K562 (cell line): ENCODE data around the gene PHKB. TPM values are rescaled to one million over a fixed set of nuclear protein-coding genes. Genes with fewer than 3 reads are reported as not detected.

Experiments
- CBX5 ChIP-seq: IDR thresholded peaks from 2 replicates; pipeline ENCODE4 v1.6.1; 2014; ENCODE audit warnings: low read depth, borderline replicate concordance
- DNMT1 ChIP-seq: fragments of 450-650 bp; IDR thresholded peaks from 2 replicates; pipeline ENCODE4 v1.6.1; 2016; ENCODE audit warnings: antibody characterized with exemption, mild to moderate bottlenecking
- E2F1 ChIP-seq: sonication (generic); formaldehyde crosslinking; IDR thresholded peaks from 2 replicates; pipeline ENCODE4 v1.8.1; 2023; ENCODE audit warnings: mild to moderate bottlenecking, missing genetic modification reagents, moderate library complexity
- E2F6 ChIP-seq, 2 experiments: IDR thresholded peaks; 2 replicates each; pipeline ENCODE4 v1.6.1; 2011; ENCODE audit warnings: borderline replicate concordance in 1 of 2, control low read depth in 1 of 2, low read depth in 1 of 2, low read length in 1 of 2, mild to moderate bottlenecking in 1 of 2, mixed read lengths in 1 of 2, moderate library complexity in 1 of 2; ENCODE audit not compliant: insufficient read depth in 1 of 2, insufficient read length in 1 of 2, poor library complexity in 1 of 2, severe bottlenecking in 1 of 2; ENCODE audit errors: extremely low read depth in 1 of 2
- HDAC2 ChIP-seq: fragments of 450-650 bp; IDR thresholded peaks from 2 replicates; pipeline ENCODE4 v1.6.1; 2016; ENCODE audit warnings: mild to moderate bottlenecking
- JUNB ChIP-seq: fragments of 450-650 bp; formaldehyde crosslinking; conservative IDR thresholded peaks from 2 replicates; pipeline ENCODE4 v1.4.0; 2020; ENCODE audit warnings: mild to moderate bottlenecking
- MAZ ChIP-seq, 2 experiments: fragments of 450-650 bp in 1 of 2; sonication (generic) in 1 of 2; formaldehyde crosslinking; IDR thresholded peaks in 1 of 2; conservative IDR thresholded peaks in 1 of 2; 2 replicates each; pipeline versions ENCODE4 v1.4.0 to v1.5.0; 2020; ENCODE audit warnings: mild to moderate bottlenecking in 1 of 2, missing genetic modification reagents in 1 of 2
- NFRKB ChIP-seq: fragments of 450-650 bp; IDR thresholded peaks from 2 replicates; pipeline ENCODE4 v1.6.1; 2016; ENCODE audit warnings: low read depth
- NR0B1 ChIP-seq: fragments of 450-650 bp; IDR thresholded peaks from one replicate; pipeline ENCODE4 v1.6.1; 2018; ENCODE audit warnings: mild to moderate bottlenecking, moderate library complexity; ENCODE audit not compliant: partially characterized antibody
- PHTF2 ChIP-seq: fragments of 250-450 bp; sonication (Bioruptor Pico); IDR thresholded peaks from 2 replicates; pipeline ENCODE4 v1.5.0; 2021; ENCODE audit warnings: mild to moderate bottlenecking
- POLR2G ChIP-seq: fragments of 200-400 bp; formaldehyde crosslinking; IDR thresholded peaks from 2 replicates; pipeline ENCODE4 v1.6.1; 2017; ENCODE audit warnings: low read depth, mild to moderate bottlenecking, antibody characterized with exemption, low read length, moderate library complexity
- TCF15 ChIP-seq: fragments of 250-450 bp; sonication (Bioruptor Pico); IDR thresholded peaks from 2 replicates; pipeline ENCODE4 v1.8.0; 2022; ENCODE audit warnings: moderate library complexity, mild to moderate bottlenecking, inconsistent platforms
- ZBTB11 ChIP-seq, 3 experiments: fragments of 200-800 bp in 1 of 3; fragments of 250-450 bp in 1 of 3; fragments of 450-650 bp in 1 of 3; sonication (Bioruptor Pico) in 1 of 3; sonication (Bioruptor generic) in 1 of 3; formaldehyde crosslinking in 1 of 3; IDR thresholded peaks; 2 replicates each; pipeline versions ENCODE4 v1.6.1 to v1.8.0; 2016 to 2022; ENCODE audit warnings: mild to moderate bottlenecking in 2 of 3, missing genetic modification characterization in 2 of 3, missing compliant biosample characterization in 1 of 3, moderate library complexity in 1 of 3
- ZFPM2 ChIP-seq: fragments of 250-450 bp; sonication (Bioruptor Pico); IDR thresholded peaks from 2 replicates; pipeline ENCODE4 v1.5.1; 2022; ENCODE audit warnings: mild to moderate bottlenecking
- ZNF12 ChIP-seq: sonication (generic); formaldehyde crosslinking; IDR thresholded peaks from 2 replicates; pipeline ENCODE4 v1.4.0; 2020; ENCODE audit warnings: mild to moderate bottlenecking, missing genetic modification reagents
- ZNF41 ChIP-seq: fragments of 250-450 bp; sonication (Bioruptor Pico); conservative IDR thresholded peaks from 2 replicates; pipeline ENCODE4 v1.4.0; 2020; ENCODE audit warnings: mild to moderate bottlenecking
- ZNF431 ChIP-seq: sonication (generic); formaldehyde crosslinking; IDR thresholded peaks from 2 replicates; pipeline ENCODE4 v1.8.0; 2022; ENCODE audit warnings: mild to moderate bottlenecking, missing genetic modification reagents
- ZNF511 ChIP-seq: sonication (generic); formaldehyde crosslinking; IDR thresholded peaks from 2 replicates; pipeline ENCODE4 v1.8.0; 2022; ENCODE audit warnings: mild to moderate bottlenecking, missing genetic modification reagents
- polyA plus RNA-seq, 8 experiments: library from polyadenylated mRNA; depleted of rRNA in 4 of 8; stranded (reverse) in 5 of 8; unstranded in 3 of 8; fragments of >200 nt; fragmentation: Nextera tagmentation in 2 of 8; fragmentation: Illumina TruSeq in 1 of 8; extraction: Ambion mirVana in 2 of 8; extraction: Trizol in 1 of 8; gene quantifications; 2 replicates each; pipeline versions ENCODE4 v1.2.1 to v1.2.3, GENCODE V29; 2011 to 2014; ENCODE audit warnings: inconsistent platforms in 1 of 8, missing spikeins in 1 of 8
- total RNA-seq, 7 experiments: library from RNA; depleted of rRNA in 6 of 7; stranded (reverse); fragments of >200 nt in 6 of 7; fragmentation: Illumina TruSeq in 2 of 7; extraction: Trizol in 2 of 7; gene quantifications; 2 replicates each; pipeline versions ENCODE4 v1.2.1 to v1.2.3, GENCODE V29; 2011 to 2021; ENCODE audit warnings: low replicate concordance in 1 of 7

Gene PHKB
- total and polyA plus RNA-seq, 9 of the 15 experiments (the other 6 are each of a cell fraction or from before 2014, with no cell fraction given), result 24.7 to 92.3 (median 67.0) TPM

GRCh38 chr16:47460711-47461597, at the start of gene PHKB, which contains the start of gene ITFG1 (continued):
- TF ChIP-seq E2F6 (IDR thresholded peaks at IDR 0.05; ENCODE audit: borderline replicate concordance in 1 of 2, extremely low read depth in 1 of 2, insufficient read depth in 1 of 2, insufficient read length in 1 of 2, low read depth in 1 of 2, low read length in 1 of 2, poor library complexity in 1 of 2, severe bottlenecking in 1 of 2) (peak in 1 of 2 experiments; percentile 75), ZNF431 (no peak), NFRKB (peak; percentile 64; the same call in 1 of the 2 replicates), TCF15 (CRISPR knock-in tag) (no peak), MAZ (CRISPR knock-in tag; conservative IDR thresholded peaks at IDR 0.05 in 1 of 2, IDR thresholded peaks at IDR 0.05 in 1 of 2) (peak; percentile 94 to 96), E2F1 (CRISPR knock-in tag) (no peak), ZNF511 (CRISPR knock-in tag) (no peak), ZNF41 (CRISPR knock-in tag) (no peak), DNMT1 (no peak), POLR2G (peak; percentile 97), ZBTB11 (CRISPR knock-in tag; IDR thresholded peaks at IDR 0.05) (peak in 1 of 3 experiments; percentile 75; a peak in 2 of 6 replicates), JUNB (CRISPR knock-in tag) (no peak), HDAC2 (no peak), PHTF2 (CRISPR knock-in tag) (no peak), ZFPM2 (CRISPR knock-in tag) (no peak), CBX5 (no peak), ZNF12 (CRISPR knock-in tag) (0 out of 2 replicates have a peak, but pooled peaks have one; percentile 39), NR0B1 (no peak)
